Esophagus (tissue), 2 donors: ENCODE results near the gene PTPN14. TPM values are rescaled to one million over a fixed set of nuclear protein-coding genes. Genes with fewer than 3 reads are reported as not detected.

ENCODE experiments used
- H3K27ac ChIP-seq, 2 donors: one replicate each; pipeline ENCODE4 v1.5.1; 2013; ENCODE audit warnings: low read depth in 2 of 2, mild to moderate bottlenecking in 2 of 2, inconsistent platforms in 1 of 2, low read length in 1 of 2, moderate library complexity in 1 of 2
- H3K27me3 ChIP-seq, 2 donors: one replicate each; pipeline ENCODE4 v1.6.1; 2013; ENCODE audit warnings: low read length in 2 of 2, control low read depth in 1 of 2, mild to moderate bottlenecking in 1 of 2; ENCODE audit not compliant: insufficient read depth in 2 of 2, control insufficient read depth in 1 of 2
- H3K36me3 ChIP-seq, 2 donors: one replicate each; pipeline ENCODE4 v1.6.1; 2013; ENCODE audit warnings: low read length in 1 of 2; ENCODE audit not compliant: control insufficient read depth in 2 of 2, insufficient read depth in 2 of 2
- H3K4me1 ChIP-seq, 2 donors: one replicate each; pipeline ENCODE4 v1.6.1; 2013; ENCODE audit warnings: low read length in 1 of 2; ENCODE audit not compliant: control insufficient read depth in 2 of 2, insufficient read depth in 2 of 2
- H3K4me3 ChIP-seq, 2 donors: one replicate each; pipeline ENCODE4 v1.5.1; 2013; ENCODE audit warnings: low read length in 2 of 2, mild to moderate bottlenecking in 2 of 2, low read depth in 1 of 2, moderate library complexity in 1 of 2
- H3K9me3 ChIP-seq, 2 donors: one replicate each; pipeline ENCODE4 v1.6.1; 2013; ENCODE audit warnings: mild to moderate bottlenecking in 2 of 2, low read depth in 1 of 2, low read length in 1 of 2, moderate library complexity in 1 of 2; ENCODE audit not compliant: control insufficient read depth in 2 of 2, insufficient read depth in 1 of 2
- WGBS, 2 donors: extraction: QIAGEN DNeasy Blood & Tissue Kit; methylation state at CpG; one replicate each; pipeline ENCODE4 v1.1.7; 2013; 5-methylcytosine and 5-hydroxymethylcytosine counted together
- polyA plus RNA-seq, 2 donors: library from polyadenylated mRNA; stranded (reverse); fragments of 200-250 nt; gene quantifications; one replicate each; pipeline ENCODE4 v1.2.3, GENCODE V29; 2013
- donor health status: healthy with polysubstance abuse.
- donor health status: Bipolar disorder and iron deficiency.

Gene PTPN14
- polyA plus RNA-seq, 2 donors = 2.4 to 4.1 TPM

- H3K36me3 ChIP-seq = no peaks in the 10 kb centered on the region
- WGBS, 2 donors = 64 to 67% methylated on average over 7 of the region's 7 CpGs
- no peaks in the 10 kb centered on the region for H3K9me3 ChIP-seq
- no peak overlapping the region for H3K4me3 ChIP-seq
- H3K27me3 ChIP-seq = no peaks in the 10 kb centered on the region
- H3K27ac ChIP-seq = peak overlapping the region in 1 of 2 donors; percentile 39
- peaks cover 0 to 3% of the 10 kb centered on the region in 2 donors for H3K4me1 ChIP-seq
Observed at GRCh38 chr1:214427871-214428277, 123.5 kb downstream of the PTPN14 start.

- WGBS, 2 donors = 89 to 94% methylated on average over 2 of the region's 2 CpGs
- Histone ChIP-seq H3K4me1 (peaks cover 0 to 7% of the 10 kb centered on the region in 2 donors), H3K4me3 (no peak overlapping the region), H3K36me3 (no peaks in the 10 kb centered on the region), H3K27me3 (no peaks in the 10 kb centered on the region), H3K27ac (no peak overlapping the region), H3K9me3 (no peaks in the 10 kb centered on the region)
Observed at GRCh38 chr1:214426426-214426812, 125.0 kb downstream of the PTPN14 start.

GRCh38 chr1:214425716-214426425 lies 125.5 kb downstream of the PTPN14 start:
- Histone ChIP-seq H3K4me3 (no peak overlapping the region), H3K27me3 (no peaks in the 10 kb centered on the region), H3K9me3 (no peaks in the 10 kb centered on the region), H3K27ac (no peak overlapping the region), H3K36me3 (no peaks in the 10 kb centered on the region), H3K4me1 (peaks cover 0 to 7% of the 10 kb centered on the region in 2 donors)
- 78% methylated on average over 5 of the region's 5 CpGs for WGBS, 2 donors

GRCh38 chr1:214425101-214425500 lies 126.3 kb downstream of the PTPN14 start:
- no peaks in the 10 kb centered on the region for H3K9me3 ChIP-seq
- no peak overlapping the region for H3K4me3 ChIP-seq
- H3K4me1 ChIP-seq = peaks cover 0 to 7% of the 10 kb centered on the region in 2 donors
- 90 to 93% methylated on average over 2 of the region's 2 CpGs for WGBS, 2 donors
- H3K36me3 ChIP-seq = no peaks in the 10 kb centered on the region
- no peaks in the 10 kb centered on the region for H3K27me3 ChIP-seq
- no peak overlapping the region for H3K27ac ChIP-seq

- H3K27me3 ChIP-seq = no peaks in the 10 kb centered on the region
- H3K27ac ChIP-seq = no peak overlapping the region
- no peaks in the 10 kb centered on the region for H3K9me3 ChIP-seq
- H3K36me3 ChIP-seq = no peaks in the 10 kb centered on the region
- 86 to 94% methylated on average over 5 of the region's 5 CpGs for WGBS, 2 donors
- H3K4me3 ChIP-seq = no peak overlapping the region
- H3K4me1 ChIP-seq = peaks cover 0 to 7% of the 10 kb centered on the region in 2 donors
Observed at GRCh38 chr1:214423045-214423444, 128.4 kb downstream of the PTPN14 start.

GRCh38 chr1:214422137-214422671 lies 129.2 kb downstream of the PTPN14 start:
- Histone ChIP-seq H3K36me3 (no peaks in the 10 kb centered on the region), H3K27me3 (no peaks in the 10 kb centered on the region), H3K4me1 (peaks cover 0 to 8% of the 10 kb centered on the region in 2 donors), H3K27ac (no peak overlapping the region), H3K4me3 (no peak overlapping the region), H3K9me3 (no peaks in the 10 kb centered on the region)
- WGBS, 2 donors = 76 to 80% methylated on average over 8 of the region's 8 CpGs

GRCh38 chr1:214420833-214421232 lies 130.6 kb downstream of the PTPN14 start:
- H3K27ac ChIP-seq = no peak overlapping the region
- no peak overlapping the region for H3K4me3 ChIP-seq
- no peaks in the 10 kb centered on the region for H3K36me3 ChIP-seq
- 41 to 59% methylated on average over 2 of the region's 2 CpGs for whole genome bisulfite sequencing, 2 donors
- H3K27me3 ChIP-seq = no peaks in the 10 kb centered on the region
- H3K4me1 ChIP-seq = peaks cover 0 to 8% of the 10 kb centered on the region in 2 donors
- H3K9me3 ChIP-seq = no peaks in the 10 kb centered on the region

GRCh38 chr1:214420341-214420740 lies 131.1 kb downstream of the PTPN14 start:
- H3K9me3 ChIP-seq = no peaks in the 10 kb centered on the region
- 30 to 46% methylated on average over 1 of the region's 1 CpG for WGBS, 2 donors
- peaks cover 0 to 8% of the 10 kb centered on the region in 2 donors for H3K4me1 ChIP-seq
- no peak overlapping the region for H3K4me3 ChIP-seq
- no peaks in the 10 kb centered on the region for H3K27me3 ChIP-seq
- H3K27ac ChIP-seq = no peak overlapping the region
- no peaks in the 10 kb centered on the region for H3K36me3 ChIP-seq

- whole genome bisulfite sequencing, 2 donors = 57 to 64% methylated on average over 3 of the region's 3 CpGs
- Histone ChIP-seq H3K27ac (peak overlapping the region in 1 of 2 donors; percentile 9), H3K36me3 (no peaks in the 10 kb centered on the region), H3K4me3 (no peak overlapping the region), H3K27me3 (no peaks in the 10 kb centered on the region), H3K9me3 (no peaks in the 10 kb centered on the region), H3K4me1 (peaks cover 0 to 8% of the 10 kb centered on the region in 2 donors)
Observed at GRCh38 chr1:214419650-214420049, 131.8 kb downstream of the PTPN14 start.

- Histone ChIP-seq H3K4me1 (peaks cover 0 to 8% of the 10 kb centered on the region in 2 donors), H3K4me3 (no peak overlapping the region), H3K27me3 (no peaks in the 10 kb centered on the region), H3K9me3 (no peaks in the 10 kb centered on the region), H3K27ac (no peak overlapping the region), H3K36me3 (no peaks in the 10 kb centered on the region)
- WGBS, 2 donors = 5 to 21% methylated on average over 1 of the region's 1 CpG
Observed at GRCh38 chr1:214418391-214418790, 133.0 kb downstream of the PTPN14 start.
